ENCODE measurements around the gene C11orf52. TPM values are rescaled to one million over a fixed set of nuclear protein-coding genes. Genes with fewer than 3 reads are reported as not detected.

The C11orf52 gene
- total and polyA plus RNA-seq, 2 of the 13 experiments (the other 11 are each of a cell fraction or from before 2014, with no cell fraction given) = 7.4 to 11.0 TPM

DNA sequence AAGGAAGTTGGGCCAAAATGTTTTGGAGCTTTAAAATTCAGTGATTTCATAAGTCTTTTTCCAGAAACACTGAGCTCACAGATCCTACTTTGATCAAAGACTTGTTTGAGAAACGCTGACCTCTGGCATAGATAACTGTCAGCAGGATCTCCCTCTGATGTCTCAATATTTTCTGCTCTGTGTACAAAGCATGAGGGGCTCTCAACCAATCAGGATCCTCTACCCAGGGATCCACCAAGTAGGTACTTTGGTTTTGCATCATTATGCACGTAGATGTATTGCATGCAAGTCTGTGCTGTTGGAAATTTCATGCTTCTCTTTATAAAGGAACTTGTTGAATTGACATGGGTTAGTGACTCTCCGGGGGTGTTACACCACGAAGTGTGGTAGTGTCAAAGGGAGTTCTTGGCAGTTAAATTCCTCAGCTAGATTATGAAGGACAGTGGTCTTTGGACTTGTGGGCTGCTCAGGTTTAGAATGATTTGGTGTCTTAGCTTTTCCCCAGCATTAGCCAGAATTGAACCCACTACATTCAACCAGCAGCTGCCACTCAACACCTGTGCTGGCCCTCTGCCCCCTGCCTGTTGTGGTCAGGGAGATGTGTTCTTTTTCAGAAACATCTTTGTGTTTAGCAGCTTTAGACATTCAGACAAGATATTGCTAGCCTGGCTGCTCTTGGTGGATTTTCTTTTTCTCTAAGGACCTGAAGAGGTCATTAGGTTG, 16.8 kb downstream of the C11orf52 start (continued):
- no peak for TF ChIP-seq MAZ (IDR thresholded peaks at IDR 0.05; ENCODE audit: borderline replicate concordance, low read depth, low read length)
- TF ChIP-seq MAZ (CRISPR knock-in tag; IDR thresholded peaks at IDR 0.05; ENCODE audit: low read depth) = no peak
- TF ChIP-seq ZNF354B (CRISPR knock-in tag; IDR thresholded peaks at IDR 0.05) = no peak
- TF ChIP-seq, protein P1, sequence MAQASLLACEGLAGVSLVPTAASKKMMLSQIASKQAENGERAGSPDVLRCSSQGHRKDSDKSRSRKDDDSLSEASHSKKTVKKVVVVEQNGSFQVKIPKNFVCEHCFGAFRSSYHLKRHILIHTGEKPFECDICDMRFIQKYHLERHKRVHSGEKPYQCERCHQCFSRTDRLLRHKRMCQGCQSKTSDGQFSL (CRISPR knock-in tag; IDR thresholded peaks at IDR 0.05) = no peak
- no peak for TF ChIP-seq SUZ12 (IDR thresholded peaks at IDR 0.05; ENCODE audit: low read depth, low read length)
- TF ChIP-seq RFX3 (CRISPR knock-in tag; IDR thresholded peaks at IDR 0.05) = no peak
- no peak for TF ChIP-seq ZBTB25 (CRISPR knock-in tag; IDR thresholded peaks at IDR 0.05)
- no peak for TF ChIP-seq PHF20 (CRISPR knock-in tag; IDR thresholded peaks at IDR 0.05)
- no peak for TF ChIP-seq CBFB (CRISPR knock-in tag; IDR thresholded peaks at IDR 0.05)
- TF ChIP-seq PAWR (CRISPR knock-in tag; IDR thresholded peaks at IDR 0.05; ENCODE audit: borderline replicate concordance) = no peak
- TF ChIP-seq ZNF569 (CRISPR knock-in tag; IDR thresholded peaks at IDR 0.05; ENCODE audit: borderline replicate concordance) = no peak
- no peak for TF ChIP-seq ELF1 (CRISPR knock-in tag; IDR thresholded peaks at IDR 0.05)
- TF ChIP-seq HMG20A (CRISPR knock-in tag; IDR thresholded peaks at IDR 0.05; ENCODE audit: borderline replicate concordance) = peak; percentile 53; the same call in 1 of the 2 replicates
- no peak; the same call in 1 of the 2 replicates for TF ChIP-seq MIER3 (CRISPR knock-in tag; IDR thresholded peaks at IDR 0.05; ENCODE audit: borderline replicate concordance)
- no peak for TF ChIP-seq ETV6 (CRISPR knock-in tag; conservative IDR thresholded peaks at IDR 0.05)
- no peak for TF ChIP-seq KDM4B (CRISPR knock-in tag; IDR thresholded peaks at IDR 0.05)
- TF ChIP-seq, protein P2, sequence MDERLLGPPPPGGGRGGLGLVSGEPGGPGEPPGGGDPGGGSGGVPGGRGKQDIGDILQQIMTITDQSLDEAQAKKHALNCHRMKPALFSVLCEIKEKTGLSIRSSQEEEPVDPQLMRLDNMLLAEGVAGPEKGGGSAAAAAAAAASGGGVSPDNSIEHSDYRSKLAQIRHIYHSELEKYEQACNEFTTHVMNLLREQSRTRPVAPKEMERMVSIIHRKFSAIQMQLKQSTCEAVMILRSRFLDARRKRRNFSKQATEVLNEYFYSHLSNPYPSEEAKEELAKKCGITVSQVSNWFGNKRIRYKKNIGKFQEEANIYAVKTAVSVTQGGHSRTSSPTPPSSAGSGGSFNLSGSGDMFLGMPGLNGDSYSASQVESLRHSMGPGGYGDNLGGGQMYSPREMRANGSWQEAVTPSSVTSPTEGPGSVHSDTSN (CRISPR knock-in tag; IDR thresholded peaks at IDR 0.05) = 0 out of 2 replicates have a peak, but pooled peaks have one; percentile 5
- TF ChIP-seq ZNF292 (CRISPR knock-in tag; IDR thresholded peaks at IDR 0.05; ENCODE audit: borderline replicate concordance, low read depth) = peak; percentile 49; the same call in 1 of the 2 replicates
- TF ChIP-seq KMT2B (CRISPR knock-in tag; IDR thresholded peaks at IDR 0.05) = no peak
- TF ChIP-seq ARNT (IDR thresholded peaks at IDR 0.05) = no peak
- TF ChIP-seq RAD51 (IDR thresholded peaks at IDR 0.05; ENCODE audit: borderline replicate concordance) = no peak
- 0 out of 2 replicates have a peak, but pooled peaks have one; percentile 37 for TF ChIP-seq ZBTB43 (CRISPR knock-in tag; conservative IDR thresholded peaks at IDR 0.05)
- TF ChIP-seq HMGA1 (CRISPR knock-in tag; conservative IDR thresholded peaks at IDR 0.05) = no peak
- no peak for TF ChIP-seq ZHX1 (CRISPR knock-in tag; IDR thresholded peaks at IDR 0.05; ENCODE audit: low read depth)
- peak; percentile 15 for TF ChIP-seq TEAD3 (CRISPR knock-in tag; optimal IDR thresholded peaks at IDR 0.05; ENCODE audit: borderline replicate concordance)
- no peak for TF ChIP-seq ZNF274 (CRISPR knock-in tag; IDR thresholded peaks at IDR 0.05)
